ENCODE results near the gene PRKCZ.

DNA sequence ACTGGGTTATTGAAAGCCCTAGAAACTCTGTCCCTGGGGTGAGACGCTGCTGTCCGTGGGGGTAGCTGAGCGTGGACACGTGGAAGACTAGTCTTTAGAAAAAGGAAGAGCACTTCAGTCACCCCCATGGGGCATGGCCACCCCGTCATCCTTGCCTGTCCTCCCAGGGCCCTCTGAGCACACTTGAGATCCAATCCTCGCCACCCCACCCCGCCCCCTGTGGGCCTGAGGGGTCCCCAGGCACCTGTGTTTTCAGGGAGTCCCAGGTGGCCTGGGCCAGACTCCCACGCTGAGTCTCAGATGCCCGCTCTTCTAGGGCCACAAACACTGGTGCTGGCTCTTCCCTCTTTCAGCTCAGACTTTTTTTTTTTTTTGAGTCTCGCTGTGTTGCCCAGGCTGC, 2.5 kb downstream of the PRKCZ start:
- TF ChIP-seq, protein P1, sequence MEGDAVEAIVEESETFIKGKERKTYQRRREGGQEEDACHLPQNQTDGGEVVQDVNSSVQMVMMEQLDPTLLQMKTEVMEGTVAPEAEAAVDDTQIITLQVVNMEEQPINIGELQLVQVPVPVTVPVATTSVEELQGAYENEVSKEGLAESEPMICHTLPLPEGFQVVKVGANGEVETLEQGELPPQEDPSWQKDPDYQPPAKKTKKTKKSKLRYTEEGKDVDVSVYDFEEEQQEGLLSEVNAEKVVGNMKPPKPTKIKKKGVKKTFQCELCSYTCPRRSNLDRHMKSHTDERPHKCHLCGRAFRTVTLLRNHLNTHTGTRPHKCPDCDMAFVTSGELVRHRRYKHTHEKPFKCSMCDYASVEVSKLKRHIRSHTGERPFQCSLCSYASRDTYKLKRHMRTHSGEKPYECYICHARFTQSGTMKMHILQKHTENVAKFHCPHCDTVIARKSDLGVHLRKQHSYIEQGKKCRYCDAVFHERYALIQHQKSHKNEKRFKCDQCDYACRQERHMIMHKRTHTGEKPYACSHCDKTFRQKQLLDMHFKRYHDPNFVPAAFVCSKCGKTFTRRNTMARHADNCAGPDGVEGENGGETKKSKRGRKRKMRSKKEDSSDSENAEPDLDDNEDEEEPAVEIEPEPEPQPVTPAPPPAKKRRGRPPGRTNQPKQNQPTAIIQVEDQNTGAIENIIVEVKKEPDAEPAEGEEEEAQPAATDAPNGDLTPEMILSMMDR (IDR thresholded peaks at IDR 0.05) = no peak
- no peak for TF ChIP-seq POLR2A (IDR thresholded peaks at IDR 0.05)
